AG10803 (cell line): ENCODE data around the gene DAGLA.

ENCODE experiments used
- DNase-seq: peaks from one replicate; pipeline ENCODE4 v3.0.0; 2010; ENCODE audit warnings: low read depth
- H3K4me3 ChIP-seq: 2 replicates; pipeline ENCODE4 v1.5.1; 2011; ENCODE audit warnings: mild to moderate bottlenecking, low read length, control low read depth
- CTCF ChIP-seq: conservative IDR thresholded peaks from 2 replicates; pipeline ENCODE4 v1.5.1; 2011; ENCODE audit warnings: mild to moderate bottlenecking, low read length, control low read depth, inconsistent platforms

DAGLA gene

GRCh38 chr11:61679893-61680621, at the start of gene DAGLA:
Gene DAGLA, plus strand, starts transcription at chr11:61680391. Its CDS starts 39,765 bp downstream, at chr11:61720156.
- TF ChIP-seq CTCF = peak; percentile 51
- DNase-seq = peak; percentile 45
- peak within 1 kb of the TSS; percentile 73 for H3K4me3 ChIP-seq

GRCh38 chr11:61632096-61632495, 48.1 kb upstream of the DAGLA start:
- no peak for TF ChIP-seq CTCF
- no peak for DNase-seq
- H3K4me3 ChIP-seq = no peak overlapping the region

- DNase-seq = no peak
- no peak overlapping the region for H3K4me3 ChIP-seq
- TF ChIP-seq CTCF = no peak
Measured at GRCh38 chr11:61635304-61635703, 44.9 kb upstream of the DAGLA start.

- no peak for TF ChIP-seq CTCF
- H3K4me3 ChIP-seq = no peak overlapping the region
- no peak for DNase-seq
Measured at GRCh38 chr11:61635787-61636186, 44.4 kb upstream of the DAGLA start.

- no peak for TF ChIP-seq CTCF
- DNase-seq = no peak
- H3K4me3 ChIP-seq = no peak overlapping the region
Measured at GRCh38 chr11:61636676-61637075, 43.5 kb upstream of the DAGLA start.

- no peak for TF ChIP-seq CTCF
- H3K4me3 ChIP-seq = no peak overlapping the region
- no peak for DNase-seq
Measured at GRCh38 chr11:61637277-61637676, 42.9 kb upstream of the DAGLA start.

- no peak for DNase-seq
- TF ChIP-seq CTCF = no peak
- no peak overlapping the region for H3K4me3 ChIP-seq
Measured at GRCh38 chr11:61639816-61640443, 40.3 kb upstream of the DAGLA start.
